Liver (tissue), 3 donors: ENCODE measurements around the gene SERTAD1.

Experiments
- EGR1 ChIP-seq, 2 donors: IDR thresholded peaks; 2 replicates each; pipeline ENCODE4 v1.6.1; 2016 to 2018; ENCODE audit warnings: antibody characterized with exemption in 2 of 2, low read depth in 2 of 2
- MAX ChIP-seq: IDR thresholded peaks from 2 replicates; pipeline ENCODE4 v1.6.1; 2016; ENCODE audit warnings: antibody characterized with exemption
- TAF1 ChIP-seq: conservative IDR thresholded peaks from 2 replicates; pipeline ENCODE4 v1.6.1; 2016; ENCODE audit warnings: antibody characterized with exemption, mild to moderate bottlenecking
- TF ChIP-seq, protein P1 (sequence below): fragments of 150-350 bp; IDR thresholded peaks from 2 replicates; pipeline ENCODE4 v1.5.1; 2017; ENCODE audit warnings: improper control_type of control experiment, low read depth, low read length; ENCODE audit not compliant: missing input control
- donor health status: healthy.
- donor health status: healthy.

- TF ChIP-seq, protein P1, sequence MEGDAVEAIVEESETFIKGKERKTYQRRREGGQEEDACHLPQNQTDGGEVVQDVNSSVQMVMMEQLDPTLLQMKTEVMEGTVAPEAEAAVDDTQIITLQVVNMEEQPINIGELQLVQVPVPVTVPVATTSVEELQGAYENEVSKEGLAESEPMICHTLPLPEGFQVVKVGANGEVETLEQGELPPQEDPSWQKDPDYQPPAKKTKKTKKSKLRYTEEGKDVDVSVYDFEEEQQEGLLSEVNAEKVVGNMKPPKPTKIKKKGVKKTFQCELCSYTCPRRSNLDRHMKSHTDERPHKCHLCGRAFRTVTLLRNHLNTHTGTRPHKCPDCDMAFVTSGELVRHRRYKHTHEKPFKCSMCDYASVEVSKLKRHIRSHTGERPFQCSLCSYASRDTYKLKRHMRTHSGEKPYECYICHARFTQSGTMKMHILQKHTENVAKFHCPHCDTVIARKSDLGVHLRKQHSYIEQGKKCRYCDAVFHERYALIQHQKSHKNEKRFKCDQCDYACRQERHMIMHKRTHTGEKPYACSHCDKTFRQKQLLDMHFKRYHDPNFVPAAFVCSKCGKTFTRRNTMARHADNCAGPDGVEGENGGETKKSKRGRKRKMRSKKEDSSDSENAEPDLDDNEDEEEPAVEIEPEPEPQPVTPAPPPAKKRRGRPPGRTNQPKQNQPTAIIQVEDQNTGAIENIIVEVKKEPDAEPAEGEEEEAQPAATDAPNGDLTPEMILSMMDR = no peak
- TF ChIP-seq TAF1 (no peak), MAX (no peak), EGR1 (IDR thresholded peaks at IDR 0.05; ENCODE audit: low read depth in 2 of 2) (no peak)
Measured at GRCh38 chr19:40413291-40413845, 12.4 kb downstream of the SERTAD1 start, which contains the start of gene PRX.
